IMR-90 (cell line): Measurements from ENCODE around the gene SMTNL1. TPM values are rescaled to one million over a fixed set of nuclear protein-coding genes. Genes with fewer than 3 reads are reported as not detected.

Experiments used
- ATAC-seq: fragments of 200-7000 bp; cut with Tn5 transposase; 2 replicates; pipeline ENCODE4 v1.9.1; 2020; ENCODE audit warnings: low read depth, mild to moderate bottlenecking, moderate library complexity
- BruUV-seq: library from RNA; stranded (reverse); fragments of 400-500 nt; replicated peaks from 2 replicates; lab custom pipeline; 2021; lab: Mats Ljungman, UMichigan
- CTCF ChIA-PET: fragments of 300-600 bp; formaldehyde crosslinking; extraction: SDS; loops from one replicate; lab custom pipeline; 2021; ENCODE audit warnings: antibody characterized with exemption; lab: Yijun Ruan, JAX
- POLR2A ChIA-PET: fragments of 300-600 bp; sonication (Branson Sonifier 250); formaldehyde crosslinking; loops from one replicate; lab custom pipeline; 2022; ENCODE audit warnings: antibody characterized with exemption; ENCODE audit not compliant: unreplicated experiment; lab: Charles Lee
- DNase-seq: peaks from one replicate; pipeline ENCODE4 v3.0.0; 2013
- H2AFZ ChIP-seq: replicated peaks from 2 replicates; pipeline ENCODE3; 2013; ENCODE audit warnings: low read length, mild to moderate bottlenecking; ENCODE audit not compliant: poor library complexity
- H2AK5ac ChIP-seq: 2 replicates; pipeline ENCODE4 v1.6.1; 2013; ENCODE audit warnings: low read depth, low read length, inconsistent platforms
- H2AK9ac ChIP-seq: replicated peaks from 2 replicates; pipeline ENCODE3; 2013; ENCODE audit warnings: mild to moderate bottlenecking, low read depth, low read length, moderate library complexity; ENCODE audit not compliant: poor library complexity
- H2BK120ac ChIP-seq: 2 replicates; pipeline ENCODE4 v1.6.1; 2013; ENCODE audit warnings: low read depth, low read length, inconsistent platforms
- H2BK15ac ChIP-seq: 3 replicates; pipeline ENCODE4 v1.6.1; 2013; ENCODE audit warnings: low read depth, low read length, inconsistent platforms
- H2BK20ac ChIP-seq: 2 replicates; pipeline ENCODE4 v1.6.1; 2013; ENCODE audit warnings: low read depth, mild to moderate bottlenecking, inconsistent platforms, low read length, moderate library complexity
- H2BK5ac ChIP-seq: 2 replicates; pipeline ENCODE4 v1.6.1; 2013; ENCODE audit warnings: mild to moderate bottlenecking, low read depth, low read length, inconsistent platforms; ENCODE audit not compliant: poor library complexity, severe bottlenecking
- H3K14ac ChIP-seq: replicated peaks from 2 replicates; pipeline ENCODE4 v1.6.1; 2013; ENCODE audit warnings: low read depth, low read length, inconsistent platforms
- H3K18ac ChIP-seq: 2 replicates; pipeline ENCODE4 v1.6.1; 2013; ENCODE audit warnings: low read depth, low read length, control low read depth
- H3K23ac ChIP-seq: 2 replicates; pipeline ENCODE4 v1.6.1; 2013; ENCODE audit warnings: low read depth, low read length, inconsistent platforms
- H3K27ac ChIP-seq: 2 replicates; pipeline ENCODE4 v1.5.1; 2013; ENCODE audit warnings: mild to moderate bottlenecking, control low read depth, low read length; ENCODE audit not compliant: insufficient read depth
- H3K27me3 ChIP-seq: 2 replicates; pipeline ENCODE4 v1.6.1; 2013; ENCODE audit warnings: low read length; ENCODE audit not compliant: control insufficient read depth, insufficient read depth
- H3K36me3 ChIP-seq: 2 replicates; pipeline ENCODE4 v1.6.1; 2013; ENCODE audit warnings: low read length, mixed read lengths; ENCODE audit not compliant: control insufficient read depth, insufficient read depth
- H3K4ac ChIP-seq: 2 replicates; pipeline ENCODE4 v1.6.1; 2013; ENCODE audit warnings: low read depth, low read length, inconsistent platforms
- H3K4me1 ChIP-seq: 2 replicates; pipeline ENCODE4 v1.6.1; 2013; ENCODE audit warnings: low read length, mixed read lengths; ENCODE audit not compliant: control insufficient read depth, insufficient read depth
- H3K4me2 ChIP-seq: 2 replicates; pipeline ENCODE4 v1.6.1; 2013; ENCODE audit warnings: low read depth, mild to moderate bottlenecking, control low read depth, low read length, moderate library complexity
- H3K4me3 ChIP-seq: 2 replicates; pipeline ENCODE4 v1.5.1; 2013; ENCODE audit warnings: low read depth, mild to moderate bottlenecking, control low read depth, low read length, moderate library complexity; ENCODE audit not compliant: insufficient read depth
- H3K56ac ChIP-seq: 2 replicates; pipeline ENCODE4 v1.6.1; 2013; ENCODE audit warnings: low read length, inconsistent platforms; ENCODE audit not compliant: insufficient read depth; ENCODE audit errors: extremely low read depth
- H3K79me1 ChIP-seq, 2 experiments: 2 replicates each; pipeline ENCODE4 v1.6.1; 2013; ENCODE audit warnings: low read length in 2 of 2, inconsistent platforms in 1 of 2, low read depth in 1 of 2
- H3K9ac ChIP-seq: 2 replicates; pipeline ENCODE4 v1.6.1; 2013; ENCODE audit warnings: low read depth, low read length, control low read depth
- H3K9me1 ChIP-seq: 2 replicates; pipeline ENCODE4 v1.6.1; 2013; ENCODE audit warnings: low read length, inconsistent platforms; ENCODE audit not compliant: insufficient read depth
- H3K9me3 ChIP-seq: 2 replicates; pipeline ENCODE4 v1.6.1; 2013; ENCODE audit warnings: low read length; ENCODE audit not compliant: control insufficient read depth, insufficient read depth
- H4K20me1 ChIP-seq: 2 replicates; pipeline ENCODE4 v1.6.1; 2013; ENCODE audit warnings: low read length, inconsistent platforms; ENCODE audit not compliant: insufficient read depth
- H4K5ac ChIP-seq: 2 replicates; pipeline ENCODE4 v1.6.1; 2013; ENCODE audit warnings: mild to moderate bottlenecking, low read depth, low read length, control low read depth
- H4K8ac ChIP-seq, 2 experiments: 2 replicates each; pipeline ENCODE4 v1.6.1; 2013; ENCODE audit warnings: low read depth in 2 of 2, low read length in 2 of 2, control low read depth in 1 of 2, inconsistent platforms in 1 of 2
- H4K91ac ChIP-seq: 2 replicates; pipeline ENCODE4 v1.6.1; 2013; ENCODE audit warnings: low read depth, low read length, inconsistent platforms; ENCODE audit not compliant: insufficient read depth
- CHD1 ChIP-seq: IDR thresholded peaks from 2 replicates; pipeline ENCODE4 v1.6.1; 2012; ENCODE audit warnings: low read depth, low read length, improper control_type of control experiment
- FOS ChIP-seq: fragments of 150-350 bp; IDR thresholded peaks from 2 replicates; pipeline ENCODE4 v1.6.1; 2016; ENCODE audit warnings: low read depth, low read length
- MAZ ChIP-seq: IDR thresholded peaks from 2 replicates; pipeline ENCODE4 v1.6.1; 2012; ENCODE audit warnings: low read depth, mild to moderate bottlenecking, low read length, improper control_type of control experiment, moderate library complexity, borderline replicate concordance
- RAD21 ChIP-seq: IDR thresholded peaks from 2 replicates; pipeline ENCODE4 v1.6.1; 2012; ENCODE audit warnings: low read length, improper control_type of control experiment
- SMC3 ChIP-seq: fragments of 150-350 bp; IDR thresholded peaks from 2 replicates; pipeline ENCODE4 v1.6.1; 2016; ENCODE audit warnings: low read depth, mild to moderate bottlenecking, antibody characterized with exemption, low read length, moderate library complexity
- WGBS, 2 experiments: methylation state at CpG; one replicate each; pipeline versions ENCODE4 v1.1.5 to v1.1.7; 2013; ENCODE audit warnings: missing lambda C conversion rate in 2 of 2; ENCODE audit not compliant: insufficient read length in 1 of 2; ENCODE audit errors: extremely low coverage in 2 of 2; 5-methylcytosine and 5-hydroxymethylcytosine counted together
- dilution Hi-C: fragments of 300-500 bp; cut with HindIII; formaldehyde crosslinking; loops from one replicate; pipeline ENCODE4 v1.14.3; 2018; ENCODE audit warnings: low sequenced_read_pairs; ENCODE audit not compliant: unreplicated experiment
- in situ Hi-C: fragments of 300-500 bp; cut with MboI; formaldehyde crosslinking; loops from 3 replicates; pipeline ENCODE4 v1.14.3; 2019; ENCODE audit warnings: low sequenced_read_pairs, inconsistent platforms, mixed read lengths
- intact Hi-C: fragments of 100-400 bp; cut with micrococcal nuclease; formaldehyde crosslinking; loops from 2 replicates; pipeline ENCODE4 v1.10.0; 2022
- polyA plus RNA-seq, 3 experiments: library from polyadenylated mRNA; depleted of rRNA; stranded (reverse); fragments of >200 nt; gene quantifications; 2 replicates each; pipeline ENCODE4 v1.2.3, GENCODE V29; 2012; ENCODE audit warnings: low replicate concordance in 1 of 3
- total RNA-seq: library from RNA; depleted of rRNA; stranded (reverse); fragments of >200 nt; gene quantifications from 2 replicates; pipeline ENCODE4 v1.2.3, GENCODE V29; 2012
- TF ChIP-seq, protein P1 (sequence below): conservative IDR thresholded peaks from 2 replicates; pipeline ENCODE4 v1.5.1; 2012; ENCODE audit warnings: mild to moderate bottlenecking, low read depth, low read length, improper control_type of control experiment
- TF ChIP-seq, protein P2 (sequence below): fragments of 150-350 bp; IDR thresholded peaks from 2 replicates; pipeline ENCODE4 v1.6.1; 2016; ENCODE audit warnings: low read depth, mild to moderate bottlenecking, low read length, moderate library complexity, borderline replicate concordance

SMTNL1 gene
- total and polyA plus RNA-seq, 2 of the 4 experiments (the other 2 are of a cell fraction), result not detected

DNA sequence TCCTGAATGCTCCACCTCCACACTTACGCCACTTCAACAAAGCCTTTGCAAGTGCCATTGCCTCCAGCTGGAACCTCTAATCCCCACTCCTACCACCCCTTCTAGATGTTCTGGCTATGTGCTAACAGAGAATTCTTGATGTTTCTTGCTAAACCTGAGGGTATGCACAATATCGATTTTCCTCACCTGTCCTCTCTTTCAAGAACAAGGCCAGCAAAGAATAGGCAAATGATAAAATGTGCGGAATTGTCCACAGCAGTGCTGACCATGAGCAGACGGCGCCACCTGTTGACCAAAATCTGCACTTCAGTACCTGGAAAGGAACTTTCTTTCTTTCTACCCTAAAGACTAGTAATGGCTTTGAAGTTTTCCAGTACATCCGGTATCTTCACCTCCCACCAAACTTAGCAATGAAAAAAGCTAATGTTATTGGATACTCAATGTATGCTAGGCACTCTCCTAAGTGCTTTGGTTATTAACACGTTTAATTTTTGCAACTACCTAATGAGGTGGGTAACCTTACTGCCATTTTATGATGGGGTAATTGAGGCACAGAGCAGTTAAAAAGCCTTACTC, 10.3 kb upstream of the SMTNL1 start:
- Histone ChIP-seq H4K8ac (no peak overlapping the region), H2BK20ac (no peak overlapping the region), H3K4ac (no peak overlapping the region), H4K91ac (no peak overlapping the region), H3K27me3 (no peaks in the 10 kb centered on the region), H3K9ac (no peak overlapping the region), H3K23ac (no peak overlapping the region), H3K18ac (no peak overlapping the region), H3K9me3 (no peaks in the 10 kb centered on the region), H2BK5ac (no peak overlapping the region), H3K9me1 (no peaks in the 10 kb centered on the region), H3K4me2 (no peak overlapping the region), H2AK9ac (no peak overlapping the region), H3K4me3 (no peak overlapping the region), H3K27ac (no peak overlapping the region), H2AFZ (no peak overlapping the region), H3K4me1 (peaks cover 5% of the 10 kb centered on the region; the same call in 1 of the 2 replicates), H3K79me1 (peaks cover 21 to 33% of the 10 kb centered on the region in 2 experiments), H4K5ac (no peak overlapping the region), H2BK15ac (no peak overlapping the region), H3K36me3 (peaks cover 4% of the 10 kb centered on the region; the same call in 1 of the 2 replicates), H3K14ac (no peak overlapping the region), H3K56ac (no peak overlapping the region), H2BK120ac (no peak overlapping the region), H2AK5ac (no peak overlapping the region), H4K20me1 (peaks cover 8% of the 10 kb centered on the region; the same call in 1 of the 2 replicates)
- no TSS peak for BruUV-seq
- CTCF ChIA-PET, result interaction anchor here (1.0 to 3.6 kb wide), 11 partner anchors 10 to 189 kb away, joined by 3 to 22 read pairs (median 5); partner anchors contain the start of genes P2RX3 and SLC43A1
- intact Hi-C loops (loop anchor here (1.0 kb wide), 3 partner anchors 34 to 182 kb away; no protein-coding TSS in a partner anchor), in situ Hi-C loops (loop anchor here (5.0 kb wide), 2 partner anchors 70 to 185 kb away; no protein-coding TSS in a partner anchor), dilution Hi-C loops (no loop called here)
- 0% methylated on average over 1 of the region's 7 CpGs; no CpG with 5 or more reads in 1 of the 2 experiments for WGBS, 2 experiments
- ATAC-seq, result peak; percentile 35
- POLR2A ChIA-PET, result no interaction called here
- peak; percentile 59 for DNase-seq
- peak; percentile 77 for TF ChIP-seq SMC3
- TF ChIP-seq CHD1, result no peak
- TF ChIP-seq, protein P1, sequence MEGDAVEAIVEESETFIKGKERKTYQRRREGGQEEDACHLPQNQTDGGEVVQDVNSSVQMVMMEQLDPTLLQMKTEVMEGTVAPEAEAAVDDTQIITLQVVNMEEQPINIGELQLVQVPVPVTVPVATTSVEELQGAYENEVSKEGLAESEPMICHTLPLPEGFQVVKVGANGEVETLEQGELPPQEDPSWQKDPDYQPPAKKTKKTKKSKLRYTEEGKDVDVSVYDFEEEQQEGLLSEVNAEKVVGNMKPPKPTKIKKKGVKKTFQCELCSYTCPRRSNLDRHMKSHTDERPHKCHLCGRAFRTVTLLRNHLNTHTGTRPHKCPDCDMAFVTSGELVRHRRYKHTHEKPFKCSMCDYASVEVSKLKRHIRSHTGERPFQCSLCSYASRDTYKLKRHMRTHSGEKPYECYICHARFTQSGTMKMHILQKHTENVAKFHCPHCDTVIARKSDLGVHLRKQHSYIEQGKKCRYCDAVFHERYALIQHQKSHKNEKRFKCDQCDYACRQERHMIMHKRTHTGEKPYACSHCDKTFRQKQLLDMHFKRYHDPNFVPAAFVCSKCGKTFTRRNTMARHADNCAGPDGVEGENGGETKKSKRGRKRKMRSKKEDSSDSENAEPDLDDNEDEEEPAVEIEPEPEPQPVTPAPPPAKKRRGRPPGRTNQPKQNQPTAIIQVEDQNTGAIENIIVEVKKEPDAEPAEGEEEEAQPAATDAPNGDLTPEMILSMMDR, result peak; percentile 94
- peak; percentile 96 for TF ChIP-seq RAD21
- no peak for TF ChIP-seq MAZ
- TF ChIP-seq, protein P2, sequence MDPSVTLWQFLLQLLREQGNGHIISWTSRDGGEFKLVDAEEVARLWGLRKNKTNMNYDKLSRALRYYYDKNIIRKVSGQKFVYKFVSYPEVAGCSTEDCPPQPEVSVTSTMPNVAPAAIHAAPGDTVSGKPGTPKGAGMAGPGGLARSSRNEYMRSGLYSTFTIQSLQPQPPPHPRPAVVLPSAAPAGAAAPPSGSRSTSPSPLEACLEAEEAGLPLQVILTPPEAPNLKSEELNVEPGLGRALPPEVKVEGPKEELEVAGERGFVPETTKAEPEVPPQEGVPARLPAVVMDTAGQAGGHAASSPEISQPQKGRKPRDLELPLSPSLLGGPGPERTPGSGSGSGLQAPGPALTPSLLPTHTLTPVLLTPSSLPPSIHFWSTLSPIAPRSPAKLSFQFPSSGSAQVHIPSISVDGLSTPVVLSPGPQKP, result no peak
- no peak for TF ChIP-seq FOS
